ENCODE data around the gene NUAK1.

Gene NUAK1

GRCh38 chr12:106051853-106052531 lies 86.8 kb downstream of the NUAK1 start:
- no peak for DNase-seq

GRCh38 chr12:106049546-106049945 lies 89.2 kb downstream of the NUAK1 start:
- no peak for DNase-seq

- no peak for DNase-seq
Measured at GRCh38 chr12:106049105-106049504, 89.6 kb downstream of the NUAK1 start.

- DNase-seq = no peak
Measured at GRCh38 chr12:106048676-106049075, 90.1 kb downstream of the NUAK1 start.

- DNase-seq = no peak
Measured at GRCh38 chr12:106048016-106048415, 90.7 kb downstream of the NUAK1 start.

- DNase-seq = no peak
Measured at GRCh38 chr12:106046947-106047346, 91.8 kb downstream of the NUAK1 start.

- DNase-seq = no peak
Measured at GRCh38 chr12:106046301-106046846, 92.4 kb downstream of the NUAK1 start.

GRCh38 chr12:106045251-106045674 lies 93.5 kb downstream of the NUAK1 start:
- DNase-seq = no peak

GRCh38 chr12:106044773-106045172 lies 94.0 kb downstream of the NUAK1 start:
- DNase-seq = no peak

GRCh38 chr12:106042037-106042436 lies 96.7 kb downstream of the NUAK1 start:
- DNase-seq = no peak

GRCh38 chr12:106040521-106040920 lies 98.2 kb downstream of the NUAK1 start:
- DNase-seq = no peak

- no peak for DNase-seq
Measured at GRCh38 chr12:106039646-106040404, 98.9 kb downstream of the NUAK1 start.

- DNase-seq = no peak
Measured at GRCh38 chr12:106039242-106039641, 99.5 kb downstream of the NUAK1 start.

GRCh38 chr12:106037524-106038298 lies 101.0 kb downstream of the NUAK1 start:
- no peak for DNase-seq

GRCh38 chr12:106035421-106035820 lies 103.3 kb downstream of the NUAK1 start:
- no peak for DNase-seq

GRCh38 chr12:106034316-106034715 lies 104.4 kb downstream of the NUAK1 start:
- DNase-seq = no peak

GRCh38 chr12:106033161-106033675 lies 105.5 kb downstream of the NUAK1 start:
- DNase-seq = no peak

GRCh38 chr12:106032623-106032925 lies 106.2 kb downstream of the NUAK1 start:
- no peak for DNase-seq

- DNase-seq = no peak
Measured at GRCh38 chr12:106031761-106032622, 106.8 kb downstream of the NUAK1 start.

GRCh38 chr12:106030210-106031071 lies 108.3 kb downstream of the NUAK1 start:
- no peak for DNase-seq

- DNase-seq = no peak
Measured at GRCh38 chr12:106029532-106029931, 109.2 kb downstream of the NUAK1 start.

Data from CD4-positive, alpha-beta T cell treated with Interleukin-21 for 1 hour (primary cell).